ENCODE results near the gene GLUD1. TPM values are rescaled to one million over a fixed set of nuclear protein-coding genes. Genes with fewer than 3 reads are reported as not detected.
"Not testable (repeated sequence)": the region's sequence is repeated elsewhere in the genome, so short reads cannot be mapped to it uniquely, and the experiment has no call there.

GLUD1 gene
- total RNA-seq, 1 donor from 2014 or later, result 127 TPM

- no peak for DNase-seq (ENCODE audit: low spot score)
These were observed 2.2 kb downstream of the GLUD1 start for GRCh38 chr10:87092376-87092860.

GRCh38 chr10:87090779-87091178 is 3.9 kb downstream of the GLUD1 start:
- no peak for DNase-seq (ENCODE audit: low spot score)

- no peak for DNase-seq (ENCODE audit: low spot score)
These were observed 4.9 kb downstream of the GLUD1 start for GRCh38 chr10:87089746-87090145.

DNA sequence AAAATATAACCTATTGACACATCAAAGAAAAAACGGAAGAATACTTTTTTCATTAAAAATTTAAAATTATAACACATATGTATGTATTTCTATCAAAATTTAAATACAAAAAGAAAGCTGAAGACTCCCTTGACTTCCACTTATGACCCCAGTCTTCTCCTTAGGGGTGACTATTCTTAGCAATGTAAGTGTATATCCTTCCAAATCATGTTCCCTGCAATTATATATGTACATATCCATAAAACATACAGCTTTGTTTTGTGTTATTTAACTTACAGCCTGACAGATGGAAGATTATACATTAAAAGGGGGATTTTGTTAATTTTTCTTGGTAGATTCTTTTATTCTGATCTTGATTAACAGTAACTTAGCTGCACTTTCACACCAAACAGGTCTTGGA is 9.1 kb downstream of the GLUD1 start:
- DNase-seq (ENCODE audit: low spot score), result no peak

DNA sequence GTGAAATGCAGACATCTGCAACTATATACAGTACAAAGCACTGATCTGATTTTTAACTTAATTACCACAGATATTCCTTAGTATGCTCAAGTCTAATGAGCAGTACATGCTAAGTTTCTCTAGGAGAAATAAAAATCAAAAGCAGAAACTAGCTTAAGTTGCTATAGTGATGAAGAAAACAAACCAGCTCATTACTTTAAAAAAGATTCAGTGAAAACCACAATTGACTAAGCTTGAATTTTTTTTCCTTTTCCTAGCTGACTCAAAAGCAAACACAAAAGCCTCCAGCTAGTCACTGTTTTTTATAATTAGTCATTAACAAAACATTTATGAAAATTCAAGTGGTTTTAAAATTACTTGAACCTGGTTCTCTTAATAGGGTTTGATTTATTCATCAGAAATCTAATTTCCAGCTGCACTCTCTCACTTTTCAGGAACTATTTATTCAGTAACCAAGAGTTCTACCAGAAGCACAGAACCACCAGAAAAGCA is 10.3 kb downstream of the GLUD1 start:
- not testable (repeated sequence) for DNase-seq (ENCODE audit: low spot score)

DNA sequence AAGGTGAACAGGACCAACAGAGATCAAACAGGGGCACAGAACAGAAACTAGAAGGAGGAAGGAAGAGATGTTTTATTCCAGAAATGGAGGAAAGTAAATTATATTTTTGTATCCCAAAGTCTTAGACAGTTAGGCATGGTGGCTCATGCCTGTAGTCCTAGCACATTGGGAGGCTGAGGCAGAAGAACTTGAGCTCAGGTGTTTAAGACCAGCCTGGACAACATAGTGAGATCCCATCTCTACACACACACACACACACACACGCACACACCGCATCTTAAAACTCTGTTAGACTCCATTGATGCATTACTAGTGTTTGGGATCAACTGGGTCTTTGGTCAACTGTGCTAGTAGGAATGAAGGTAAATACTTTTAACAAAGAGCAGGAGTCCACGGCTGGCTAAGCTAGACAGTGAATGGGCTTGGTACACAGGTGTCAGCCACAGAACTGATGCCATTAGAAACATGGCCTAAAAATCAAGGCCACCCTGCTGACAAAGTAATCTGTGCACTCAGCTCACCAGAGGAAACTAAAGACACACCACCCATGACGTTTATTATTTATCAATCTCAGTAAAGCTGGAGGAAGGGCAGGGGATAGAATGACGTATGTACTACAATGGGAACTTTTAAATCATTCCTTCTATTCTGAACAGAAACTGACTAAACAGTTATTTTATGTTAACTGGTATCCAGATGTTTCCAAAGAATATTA is 10.9 kb downstream of the GLUD1 start:
- not testable (repeated sequence) for DNase-seq (ENCODE audit: low spot score)

DNA sequence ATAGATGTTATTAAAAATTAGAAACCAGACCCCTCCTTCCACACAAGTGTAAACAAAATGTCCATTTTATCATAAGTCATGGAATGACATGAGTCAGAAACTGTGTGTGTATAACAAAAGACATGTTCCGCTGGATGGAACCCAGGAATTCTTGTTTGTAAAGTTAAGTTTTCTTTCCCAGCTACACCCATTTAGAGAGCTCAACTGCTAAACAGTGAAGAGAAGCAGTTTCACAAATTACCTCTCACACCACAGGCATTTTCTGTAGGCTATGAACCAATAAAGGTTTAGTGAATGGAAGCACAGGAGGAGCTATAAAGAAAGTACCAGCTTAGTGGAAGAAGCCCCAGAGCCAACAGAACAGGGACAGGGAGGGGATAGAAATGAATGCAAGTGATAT is 12.4 kb downstream of the GLUD1 start:
- DNase-seq (ENCODE audit: low spot score), result not testable (repeated sequence)

- not testable (repeated sequence) for DNase-seq (ENCODE audit: low spot score)
These were observed 13.1 kb downstream of the GLUD1 start for GRCh38 chr10:87081574-87081973.

DNA sequence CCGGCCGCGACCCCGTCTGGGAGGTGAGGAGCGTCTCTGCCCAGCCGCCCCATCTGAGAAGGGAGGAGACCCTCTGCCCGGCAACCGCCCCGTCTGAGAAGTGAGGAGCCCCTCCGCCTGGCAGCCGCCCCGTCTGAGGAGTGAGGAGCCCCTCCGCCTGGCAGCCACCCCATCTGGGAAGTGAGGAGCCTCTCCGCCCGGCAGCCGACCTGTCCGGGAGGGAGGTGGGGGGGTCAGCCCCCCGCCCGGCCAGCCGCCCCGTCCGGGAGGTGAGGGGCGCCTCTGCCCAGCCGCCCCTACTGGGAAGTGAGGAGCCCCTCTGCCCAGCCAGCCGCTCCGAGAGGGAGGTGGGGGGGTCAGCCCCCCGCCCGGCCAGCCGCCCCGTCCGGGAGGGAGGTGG is 14.0 kb downstream of the GLUD1 start:
- DNase-seq (ENCODE audit: low spot score), result not testable (repeated sequence)

- no peak for DNase-seq (ENCODE audit: low spot score)
These were observed 15.4 kb downstream of the GLUD1 start for GRCh38 chr10:87079106-87079836.

DNA sequence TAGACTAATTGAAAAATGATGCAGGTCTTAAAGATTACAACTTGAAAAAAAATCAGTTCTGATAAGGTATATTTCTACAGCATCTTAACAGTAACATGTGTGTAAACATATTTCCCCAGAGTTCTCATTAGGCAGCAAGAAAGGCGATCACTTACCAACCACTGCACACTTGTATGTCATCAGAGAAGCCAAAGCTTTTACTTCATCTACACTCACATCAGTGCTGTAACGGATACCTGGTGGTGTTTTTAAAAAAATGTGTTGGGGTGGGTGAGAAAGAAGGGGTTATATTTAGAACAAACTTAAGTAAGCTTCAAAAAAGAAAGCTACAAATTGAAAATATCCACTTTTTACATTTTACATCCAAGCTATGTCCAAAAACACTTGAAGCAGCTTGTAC is 18.2 kb downstream of the GLUD1 start:
- DNase-seq (ENCODE audit: low spot score), result not testable (repeated sequence)

- DNase-seq (ENCODE audit: low spot score), result no peak
These were observed 22.2 kb downstream of the GLUD1 start for GRCh38 chr10:87072449-87072848.

DNA sequence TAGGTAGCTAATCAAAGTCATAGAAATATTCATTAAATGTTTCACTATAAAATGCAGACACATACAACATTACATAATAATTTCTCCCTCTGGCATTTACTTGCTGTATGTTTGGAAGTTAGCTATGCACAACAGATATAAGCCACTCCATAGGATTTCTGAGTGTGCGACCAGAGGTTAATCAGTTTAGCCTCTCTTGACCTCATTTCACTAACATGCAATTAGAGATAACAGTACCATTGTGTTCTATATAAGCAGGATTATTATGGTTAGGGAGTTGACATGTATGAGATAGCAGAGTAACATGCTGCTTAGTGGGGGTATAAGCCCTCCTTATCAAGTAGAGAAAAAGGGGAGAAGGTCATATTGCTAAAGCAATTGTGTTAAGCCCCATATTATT is 26.4 kb downstream of the GLUD1 start:
- DNase-seq (ENCODE audit: low spot score), result no peak

DNA sequence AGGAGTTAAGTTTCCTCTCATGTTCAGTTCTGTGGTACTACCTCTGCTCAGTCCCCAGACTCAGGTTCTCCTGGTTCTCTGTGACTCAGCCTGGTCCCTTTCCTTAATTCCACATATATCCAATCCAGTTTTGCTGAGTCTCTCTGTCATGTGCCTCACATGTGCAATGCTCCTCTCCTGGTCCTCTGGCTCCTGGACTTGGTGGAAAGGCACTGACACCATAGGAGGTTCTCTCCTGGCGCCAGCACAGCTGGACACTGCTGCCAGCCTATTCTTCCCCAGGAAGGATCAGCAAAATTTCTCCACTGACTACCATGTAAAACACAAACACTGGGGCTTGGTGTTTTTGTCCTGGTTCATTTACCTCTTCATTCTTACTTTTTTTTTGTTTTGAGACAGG is 27.8 kb downstream of the GLUD1 start:
- DNase-seq (ENCODE audit: low spot score), result no peak

- no peak for DNase-seq (ENCODE audit: low spot score)
These were observed 28.5 kb downstream of the GLUD1 start for GRCh38 chr10:87066178-87066577.

DNA sequence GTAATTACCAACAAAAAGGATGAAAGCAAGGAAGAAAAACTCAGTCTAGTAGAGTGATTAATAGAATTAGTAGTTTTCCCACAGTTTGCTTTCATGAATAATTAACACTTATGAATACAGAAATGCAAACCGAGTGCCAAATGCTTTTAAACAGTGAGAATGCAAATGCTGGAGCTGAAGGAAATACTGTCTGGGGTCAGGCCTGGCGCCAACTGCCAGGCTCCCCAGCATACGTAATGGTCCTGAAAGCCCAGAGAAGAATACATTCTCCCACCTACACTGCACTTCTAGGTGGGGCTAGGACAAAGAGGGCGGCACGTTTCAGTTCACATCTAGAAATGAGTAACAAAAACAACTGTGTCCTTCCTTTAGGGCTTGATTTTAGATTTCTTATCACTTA is 30.0 kb downstream of the GLUD1 start:
- DNase-seq (ENCODE audit: low spot score), result no peak

- no peak for DNase-seq (ENCODE audit: low spot score)
These were observed 34.2 kb downstream of the GLUD1 start for GRCh38 chr10:87060280-87060928.

DNA sequence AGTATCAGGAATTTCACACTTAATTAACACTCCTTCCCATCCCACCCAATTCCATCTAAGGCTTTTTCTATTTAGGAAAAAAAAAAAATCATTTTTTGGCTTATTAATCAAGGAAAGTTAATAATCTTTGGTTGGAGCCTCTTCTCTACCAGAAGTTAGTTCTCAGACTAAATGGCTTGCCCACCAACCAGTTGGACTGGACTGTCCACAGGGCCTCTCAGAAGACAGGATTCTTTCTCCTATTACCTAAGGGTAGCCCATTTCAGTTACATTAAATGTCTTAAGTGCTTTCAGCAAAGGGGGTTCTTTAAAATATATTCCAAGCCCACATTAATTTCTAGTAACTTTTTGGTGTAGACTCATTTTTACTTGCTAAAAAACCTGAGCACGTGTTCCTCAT is 35.2 kb downstream of the GLUD1 start:
- DNase-seq (ENCODE audit: low spot score), result no peak

DNA sequence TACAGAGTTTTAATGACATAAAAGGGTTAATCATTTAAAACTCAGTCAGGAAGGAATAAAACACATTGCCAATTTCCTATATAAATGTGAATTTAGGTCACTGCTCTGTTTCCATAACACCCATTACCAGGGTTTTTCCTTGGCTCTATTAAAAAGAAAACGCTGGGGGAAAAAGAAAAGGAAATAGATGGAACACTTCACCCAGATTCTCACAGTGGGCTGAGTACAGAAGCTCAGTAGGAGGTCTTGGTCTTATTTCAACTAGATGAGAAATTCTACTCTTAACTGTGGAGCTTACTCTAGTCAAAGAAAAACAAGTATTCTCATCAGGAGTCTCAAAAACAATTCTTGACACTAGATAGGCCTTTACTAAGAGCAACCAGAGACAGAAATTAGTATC is 36.5 kb downstream of the GLUD1 start:
- no peak for DNase-seq (ENCODE audit: low spot score)

- DNase-seq (ENCODE audit: low spot score), result no peak
These were observed 40.0 kb downstream of the GLUD1 start for GRCh38 chr10:87054373-87055295.
